Stimulated activated CD8-positive, alpha-beta memory T cell treated with anti-CD3 and anti-CD28 coated beads, Interleukin-4, amount 100 ng/mL, for 1 hour (primary cell): ENCODE measurements around the gene CPA1.
"Not testable (repeated sequence)": the region's sequence is repeated elsewhere in the genome, so short reads cannot be mapped to it uniquely, and the experiment has no call there.

ENCODE experiments used
- DNase-seq, 2 donors: peaks; one replicate each; pipeline ENCODE4 v3.0.0-alpha.2; 2020; ENCODE audit warnings: low read depth in 2 of 2, low spot score in 1 of 2

Gene CPA1

GRCh38 chr7:130372402-130373165, 7.7 kb upstream of the CPA1 start:
- DNase-seq = no peak

- no peak for DNase-seq
Observed at GRCh38 chr7:130374507-130374906, 5.8 kb upstream of the CPA1 start.

GRCh38 chr7:130376461-130376860, 3.8 kb upstream of the CPA1 start:
- not testable (repeated sequence) for DNase-seq

- no peak for DNase-seq
Observed at GRCh38 chr7:130377178-130377577, 3.1 kb upstream of the CPA1 start.

DNA sequence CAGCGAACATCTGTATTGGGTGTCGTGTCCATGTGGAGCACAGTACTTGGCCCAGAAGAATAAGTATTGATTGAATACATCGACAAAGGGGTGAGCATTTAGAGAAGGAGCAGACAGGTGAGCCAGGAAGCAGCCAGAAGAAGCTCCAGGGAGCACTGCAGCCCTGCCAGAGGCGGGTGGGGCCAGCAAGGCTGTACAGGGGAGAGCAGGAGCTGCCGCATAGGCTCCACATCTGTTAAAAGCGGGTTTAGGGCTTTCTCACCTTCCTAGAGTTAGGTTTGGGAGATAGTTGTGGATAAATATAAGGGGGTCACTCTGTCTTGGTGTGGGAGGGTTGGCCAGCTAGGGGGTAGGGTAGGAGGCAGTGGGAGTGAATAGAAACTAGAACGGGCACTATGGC, 1.3 kb upstream of the CPA1 start:
- no peak for DNase-seq

DNA sequence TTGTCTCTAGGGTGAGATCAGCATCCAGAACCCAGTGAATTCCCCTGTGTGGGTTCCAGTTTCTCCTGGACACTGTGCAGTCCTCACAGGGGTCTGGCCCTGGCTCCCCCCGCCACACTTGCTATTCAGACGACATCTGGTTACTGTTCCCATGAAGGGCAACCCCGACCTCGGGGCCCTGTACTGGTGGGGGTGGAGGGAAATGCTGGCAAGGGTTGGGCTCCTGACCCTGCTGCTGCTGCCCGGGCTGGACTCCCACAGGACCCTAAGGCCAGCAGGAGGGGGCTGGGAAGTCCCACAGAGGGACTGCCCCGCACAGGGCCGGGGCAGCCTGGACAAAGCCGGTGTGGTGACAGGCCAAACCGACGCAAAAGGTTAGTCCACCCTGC, 768 bp upstream of the CPA1 start:
- DNase-seq = no peak

- no peak for DNase-seq
Observed at GRCh38 chr7:130380861-130381455, 664 bp downstream of the CPA1 start.

GRCh38 chr7:130381468-130382312, 1.4 kb downstream of the CPA1 start:
- DNase-seq = no peak

- DNase-seq = no peak
Observed at GRCh38 chr7:130383187-130383980, 3.1 kb downstream of the CPA1 start.

- no peak for DNase-seq
Observed at GRCh38 chr7:130384371-130384801, 4.1 kb downstream of the CPA1 start.

DNA sequence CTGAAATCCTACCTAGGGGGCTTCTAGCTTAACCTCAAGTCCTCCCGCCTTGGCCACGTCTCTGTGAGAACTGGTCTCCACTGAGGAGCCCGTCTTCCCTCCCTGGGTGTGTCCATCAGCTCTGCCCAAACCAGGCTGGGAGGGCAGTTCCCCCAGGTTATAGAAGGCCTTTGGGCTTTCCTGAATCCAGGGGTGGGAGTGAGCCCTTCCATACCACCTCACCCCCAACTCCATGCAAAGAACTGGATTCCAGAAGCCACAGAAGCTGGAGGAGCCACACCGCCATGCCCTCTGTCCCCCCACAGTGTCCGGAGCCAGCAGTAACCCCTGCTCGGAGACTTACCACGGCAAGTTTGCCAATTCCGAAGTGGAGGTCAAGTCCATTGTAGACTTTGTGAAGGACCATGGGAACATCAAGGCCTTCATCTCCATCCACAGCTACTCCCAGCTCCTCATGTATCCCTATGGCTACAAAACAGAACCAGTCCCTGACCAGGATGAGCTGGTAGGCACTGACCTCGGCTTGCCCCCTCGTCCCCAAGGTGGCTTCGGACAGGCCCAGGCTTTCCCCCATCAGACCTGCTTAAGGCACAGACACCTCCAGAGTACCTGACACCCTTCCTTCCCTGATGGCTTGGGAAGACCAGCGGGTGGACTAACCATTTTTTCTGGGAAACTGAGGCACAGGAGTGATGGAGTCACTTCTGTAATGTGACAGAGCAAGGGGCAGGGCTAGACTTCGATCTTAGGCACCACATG, 4.7 kb downstream of the CPA1 start:
- no peak for DNase-seq

GRCh38 chr7:130385600-130386066, 5.3 kb downstream of the CPA1 start:
- no peak for DNase-seq

GRCh38 chr7:130386876-130387275, 6.6 kb downstream of the CPA1 start:
- DNase-seq = no peak

- DNase-seq = no peak
Observed at GRCh38 chr7:130387306-130387627, 7.0 kb downstream of the CPA1 start.

DNA sequence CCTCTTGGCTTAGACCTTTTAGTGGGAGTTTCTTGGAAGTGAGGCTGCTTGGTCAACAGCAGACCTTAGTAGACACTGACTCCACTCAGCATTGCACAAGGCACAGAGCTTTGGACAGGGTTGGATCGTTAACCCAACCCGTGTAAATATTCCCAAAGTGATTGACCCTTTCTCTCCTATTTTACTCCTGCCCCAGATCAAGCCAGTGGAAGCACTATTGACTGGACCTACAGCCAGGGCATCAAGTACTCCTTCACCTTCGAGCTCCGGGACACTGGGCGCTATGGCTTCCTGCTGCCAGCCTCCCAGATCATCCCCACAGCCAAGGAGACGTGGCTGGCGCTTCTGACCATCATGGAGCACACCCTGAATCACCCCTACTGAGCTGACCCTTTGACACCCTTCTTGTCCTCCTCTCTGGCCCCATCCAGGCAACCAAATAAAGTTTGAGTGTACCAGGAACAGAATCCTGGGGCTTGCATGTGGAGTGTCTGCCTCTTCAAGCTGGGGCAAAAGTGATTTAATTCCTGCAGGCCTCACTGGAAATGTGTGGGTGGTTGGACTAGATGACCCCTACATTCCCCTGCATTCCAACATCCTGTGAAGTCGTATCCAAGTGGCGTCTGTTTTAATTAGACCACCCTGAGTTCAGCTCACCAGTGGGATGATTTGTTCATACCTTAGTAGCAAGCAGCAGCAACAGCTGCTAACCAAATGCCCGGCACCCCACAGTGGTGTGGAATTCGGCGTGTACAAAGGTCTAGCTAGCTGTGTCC, 7.5 kb downstream of the CPA1 start:
- DNase-seq = no peak

DNA sequence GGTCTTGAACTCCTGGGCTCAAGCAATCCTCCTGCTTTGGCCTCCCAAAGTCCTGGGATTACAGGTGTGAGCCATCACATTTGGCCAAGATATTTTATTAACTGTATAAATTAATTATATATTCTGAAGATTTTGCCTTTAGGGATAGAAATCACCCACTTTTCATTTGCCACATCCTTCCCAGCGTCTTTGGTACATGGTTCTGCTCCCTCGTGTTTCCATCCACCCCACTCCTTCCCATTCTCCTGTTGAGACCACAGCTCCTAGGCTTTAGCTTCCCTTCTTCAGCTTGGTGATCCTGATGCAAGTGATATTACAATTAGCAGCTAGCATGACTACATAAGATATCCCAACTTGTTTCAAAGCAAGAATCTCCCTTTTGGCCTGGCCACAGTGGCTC, 8.4 kb downstream of the CPA1 start:
- DNase-seq = no peak

DNA sequence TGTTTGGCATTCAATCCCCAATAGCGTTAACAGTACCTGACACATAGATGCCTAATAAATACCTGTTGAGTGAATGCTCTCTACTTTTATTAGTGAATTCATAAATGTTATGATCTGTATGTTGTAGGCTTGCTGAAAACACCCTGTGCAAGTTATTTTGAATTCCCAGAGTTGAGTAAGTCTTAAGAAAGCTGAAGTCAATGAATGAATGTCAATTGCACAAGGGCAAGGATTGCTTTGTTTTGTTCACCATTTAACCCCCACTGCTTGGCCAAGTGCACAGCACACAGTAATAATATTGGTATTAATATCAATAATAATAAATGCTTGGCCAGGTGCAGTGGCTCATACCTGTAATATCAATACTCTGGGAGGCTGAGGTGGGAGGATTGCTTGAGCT, 10.2 kb downstream of the CPA1 start:
- no peak for DNase-seq

DNA sequence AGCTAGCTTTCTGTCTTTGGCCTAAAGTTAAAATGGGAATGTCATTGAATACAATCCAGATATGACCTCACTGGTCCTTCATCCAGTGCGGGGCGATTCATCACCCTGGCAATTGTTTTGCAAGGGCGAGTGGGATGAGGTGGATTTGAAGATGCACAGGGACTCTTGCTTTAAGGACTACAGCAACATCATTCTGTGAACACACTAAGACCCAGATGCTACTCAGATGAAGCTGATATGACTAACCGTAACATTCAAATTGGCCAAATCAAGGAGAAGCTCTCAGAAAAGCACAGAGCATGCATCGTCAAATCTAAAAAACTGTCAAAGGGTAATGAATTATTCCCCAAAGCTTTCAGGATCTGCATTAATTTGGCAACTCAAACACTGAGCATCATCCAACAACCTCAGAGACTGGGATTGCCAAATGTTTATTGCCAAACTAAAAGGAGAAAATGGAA, 12.8 kb downstream of the CPA1 start:
- DNase-seq = no peak

DNA sequence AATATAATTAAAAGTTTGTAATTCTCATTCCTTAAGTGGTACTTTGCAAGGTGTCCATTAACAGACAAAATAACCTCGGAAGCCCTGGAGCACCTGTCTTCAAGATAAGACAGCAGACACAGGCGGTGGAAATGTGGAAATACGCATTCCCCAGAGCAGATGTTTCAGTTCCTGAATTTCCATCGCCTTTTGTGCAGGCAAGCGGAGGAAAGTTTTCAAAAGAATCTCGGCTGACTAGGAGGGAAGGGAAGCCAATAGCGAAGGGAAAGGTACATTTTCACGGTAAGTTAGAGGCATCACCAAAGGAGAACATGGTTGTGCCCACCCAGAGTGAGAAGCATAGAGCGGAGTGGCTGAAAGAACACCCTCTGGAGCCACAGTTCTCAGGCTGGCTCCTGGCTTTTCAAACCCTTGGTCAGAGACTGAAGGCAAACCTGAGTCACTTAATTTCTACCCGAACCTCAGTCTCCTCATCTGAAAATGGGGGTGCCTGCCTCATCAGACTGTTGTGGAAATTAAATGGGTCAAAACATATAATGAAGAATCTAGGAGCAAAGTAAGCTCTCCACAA, 13.6 kb downstream of the CPA1 start:
- no peak for DNase-seq
